Testis (tissue), 3 donors: ENCODE data around the gene BMPR1A. TPM values are rescaled to one million over a fixed set of nuclear protein-coding genes. Genes with fewer than 3 reads are reported as not detected.

Source experiments
- DNase-seq: peaks from one replicate; pipeline ENCODE4 v3.0.0-alpha.2; 2019
- H3K27ac ChIP-seq, 2 donors: fragments of 200-600 bp; sonication (generic); one replicate each; pipeline ENCODE4 v1.5.1; 2019
- H3K27me3 ChIP-seq: fragments of 200-600 bp; sonication (generic); one replicate; pipeline ENCODE4 v1.5.1; 2019
- H3K36me3 ChIP-seq: fragments of 200-600 bp; sonication (generic); one replicate; pipeline ENCODE4 v1.5.1; 2017; ENCODE audit warnings: low read depth; ENCODE audit errors: missing control alignments
- H3K4me1 ChIP-seq: fragments of 200-600 bp; sonication (generic); one replicate; pipeline ENCODE4 v1.5.1; 2019
- H3K4me3 ChIP-seq, 2 donors: fragments of 200-600 bp; sonication (generic); one replicate each; pipeline ENCODE4 v1.5.1; 2017 to 2019
- H3K9me3 ChIP-seq: fragments of 200-600 bp; sonication (generic); one replicate; pipeline ENCODE4 v1.5.1; 2017
- CTCF ChIP-seq, 3 experiments: fragments of 450-650 bp in 2 of 3; fragments of 200-600 bp in 1 of 3; sonication (generic) in 1 of 3; IDR thresholded peaks; one replicate each; pipeline ENCODE4 v1.5.1; 2016 to 2019; ENCODE audit warnings: antibody characterized with exemption in 3 of 3, mild to moderate bottlenecking in 2 of 3, moderate library complexity in 1 of 3
- POLR2A ChIP-seq: fragments of 450-650 bp; IDR thresholded peaks from one replicate; pipeline ENCODE4 v1.6.1; 2017; ENCODE audit warnings: antibody characterized with exemption, mild to moderate bottlenecking, moderate library complexity
- WGBS, 2 donors: methylation state at CpG; one replicate each; pipeline ENCODE4 v1.1.5; 2018; 5-methylcytosine and 5-hydroxymethylcytosine counted together
- intact Hi-C: fragments of 100-400 bp; cut with DNase I; formaldehyde crosslinking; loops from one replicate; pipeline ENCODE4 v1.15.1; 2023; ENCODE audit warnings: low total_unique reads
- polyA plus RNA-seq: library from polyadenylated mRNA; stranded (reverse); fragments of 350-450 nt; fragmentation: Illumina TruSeq; extraction: RNeasy Lipid Tissue Mini Kit (QIAGEN cat#74804); gene quantifications from one replicate; pipeline ENCODE4 v1.2.3, GENCODE V29; 2014; ENCODE audit warnings: low read depth, low replicate concordance; ENCODE audit not compliant: insufficient read depth
- total RNA-seq, 2 donors: library from RNA; depleted of rRNA; stranded (reverse); fragments of >200 nt; gene quantifications; one replicate each; pipeline ENCODE4 v1.2.3, GENCODE V29; 2016

BMPR1A gene
- total and polyA plus RNA-seq, 3 donors from 2014 or later: 19.5 to 51.1 (median 42.6) TPM

DNA sequence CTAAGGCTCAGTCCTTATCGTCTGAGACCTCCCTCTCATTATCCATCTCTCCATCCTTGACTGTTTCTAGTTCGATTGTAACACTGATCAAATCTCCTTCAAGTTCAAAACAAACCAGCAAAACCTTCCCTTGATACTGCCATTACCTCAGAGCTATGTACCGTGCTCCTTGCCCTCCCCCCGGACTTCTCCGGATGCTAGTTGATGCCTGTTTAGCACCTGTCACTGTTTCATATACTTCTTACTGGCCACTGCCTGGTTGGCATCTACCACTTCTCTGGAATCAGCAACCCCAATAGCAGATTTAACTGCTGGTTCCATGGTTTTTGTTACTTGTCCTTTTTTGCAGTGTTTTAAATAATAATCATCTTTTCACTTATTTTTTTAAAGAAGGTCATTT is 64.1 kb downstream of the BMPR1A start:
- DNase-seq: no peak
- intact Hi-C loops: no loop called here
- Histone ChIP-seq H3K9me3 (no peaks in the 10 kb centered on the region), H3K36me3 (no peaks in the 10 kb centered on the region), H3K4me3 (no peak overlapping the region), H3K27ac (no peak overlapping the region), H3K4me1 (peaks cover 2% of the 10 kb centered on the region), H3K27me3 (no peaks in the 10 kb centered on the region)
- 74 to 79% methylated on average over 5 of the region's 5 CpGs for WGBS, 2 donors
- TF ChIP-seq POLR2A (no peak), CTCF (IDR thresholded peaks at IDR 0.05) (no peak)

- 51 to 52% methylated on average over 6 of the region's 6 CpGs for WGBS, 2 donors
- intact Hi-C loops: no loop called here
- no peak overlapping the region for H3K27ac ChIP-seq
- no peaks in the 10 kb centered on the region for H3K27me3 ChIP-seq
- no peaks in the 10 kb centered on the region for H3K36me3 ChIP-seq
- peaks cover 2% of the 10 kb centered on the region for H3K4me1 ChIP-seq
- DNase-seq: peak; percentile 27
- H3K9me3 ChIP-seq: no peaks in the 10 kb centered on the region
- no peak overlapping the region for H3K4me3 ChIP-seq
- TF ChIP-seq CTCF (IDR thresholded peaks at IDR 0.05) (no peak), POLR2A (no peak)
Observed at GRCh38 chr10:86821388-86821999, 65.1 kb downstream of the BMPR1A start.

GRCh38 chr10:86823565-86823964 is 67.1 kb downstream of the BMPR1A start:
- Histone ChIP-seq H3K9me3 (no peaks in the 10 kb centered on the region), H3K4me3 (no peak overlapping the region), H3K27ac (no peak overlapping the region), H3K36me3 (no peaks in the 10 kb centered on the region), H3K27me3 (no peaks in the 10 kb centered on the region), H3K4me1 (peaks cover 2% of the 10 kb centered on the region)
- intact Hi-C loops: no loop called here
- TF ChIP-seq CTCF (IDR thresholded peaks at IDR 0.05) (no peak), POLR2A (no peak)
- WGBS, 2 donors: 63 to 67% methylated on average over 4 of the region's 4 CpGs
- no peak for DNase-seq

DNA sequence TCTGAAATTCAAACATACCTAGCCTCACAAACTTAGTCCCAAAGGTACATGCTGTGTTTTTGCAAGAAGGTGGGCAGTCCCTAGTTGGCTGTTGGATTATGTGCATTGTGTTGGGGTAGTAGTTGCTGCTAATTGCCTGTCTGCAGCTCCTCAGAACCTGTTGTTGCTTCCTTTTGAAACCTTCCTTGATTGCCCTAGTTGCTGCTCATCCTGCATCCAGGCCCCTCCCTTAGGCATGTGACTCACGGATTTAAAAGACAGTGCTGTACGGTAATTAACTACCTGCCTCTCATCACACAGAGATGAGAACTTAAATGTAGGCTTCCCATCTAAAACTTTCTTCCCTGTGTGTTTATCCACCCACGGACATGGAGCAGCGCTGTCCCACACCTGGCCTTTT is 67.7 kb downstream of the BMPR1A start:
- TF ChIP-seq CTCF (IDR thresholded peaks at IDR 0.05) (no peak), POLR2A (no peak)
- Histone ChIP-seq H3K4me1 (peaks cover 2% of the 10 kb centered on the region), H3K27ac (no peak overlapping the region), H3K36me3 (no peaks in the 10 kb centered on the region), H3K9me3 (no peaks in the 10 kb centered on the region), H3K4me3 (no peak overlapping the region), H3K27me3 (no peaks in the 10 kb centered on the region)
- WGBS, 2 donors: 76 to 81% methylated on average over 4 of the region's 4 CpGs
- intact Hi-C loops: no loop called here
- no peak for DNase-seq

GRCh38 chr10:86825366-86825765 is 68.9 kb downstream of the BMPR1A start:
- no peak for TF ChIP-seq POLR2A
- TF ChIP-seq CTCF (IDR thresholded peaks at IDR 0.05): no peak
- WGBS, 2 donors: 81 to 88% methylated on average over 2 of the region's 2 CpGs
- intact Hi-C loops: no loop called here
- no peaks in the 10 kb centered on the region for H3K27me3 ChIP-seq
- H3K4me3 ChIP-seq: no peak overlapping the region
- no peaks in the 10 kb centered on the region for H3K36me3 ChIP-seq
- no peak overlapping the region for H3K27ac ChIP-seq
- no peak for DNase-seq
- no peaks in the 10 kb centered on the region for H3K9me3 ChIP-seq
- H3K4me1 ChIP-seq: peaks cover 9% of the 10 kb centered on the region
